Skin of body (tissue), 2 donors: ENCODE data around the gene PRB2. TPM values are rescaled to one million over a fixed set of nuclear protein-coding genes. Genes with fewer than 3 reads are reported as not detected.
"Not testable (repeated sequence)": the region's sequence is repeated elsewhere in the genome, so short reads cannot be mapped to it uniquely, and the experiment has no call there.

Experiments used
- DNase-seq: peaks from one replicate; lab custom pipeline; 2025; lab: John Stamatoyannopoulos, UW
- total RNA-seq: library from RNA; depleted of rRNA; stranded (reverse); fragments of >200 nt; gene quantifications from one replicate; pipeline ENCODE4 v1.2.3, GENCODE V29; 2014

PRB2 gene
- total RNA-seq = 0.20 TPM

GRCh38 chr12:11395467-11395866, at the start of gene PRB2:
PRB2 (minus strand) TSS chr12:11395567; CDS start chr12:11395529, 38 bp downstream.
- not testable (repeated sequence) for DNase-seq

- no peak for DNase-seq
These were observed 42.6 kb upstream of the PRB2 start for GRCh38 chr12:11437966-11438365.

- no peak for DNase-seq
These were observed 38.3 kb upstream of the PRB2 start for GRCh38 chr12:11433664-11434063.

GRCh38 chr12:11431486-11431885, 36.1 kb upstream of the PRB2 start:
- DNase-seq = no peak

GRCh38 chr12:11427341-11427740, 32.0 kb upstream of the PRB2 start:
- no peak for DNase-seq

- DNase-seq = no peak
These were observed 17.4 kb upstream of the PRB2 start for GRCh38 chr12:11412731-11413130.

GRCh38 chr12:11408096-11408495, 12.7 kb upstream of the PRB2 start:
- DNase-seq = no peak

GRCh38 chr12:11397366-11397765, 2.0 kb upstream of the PRB2 start:
- no peak for DNase-seq

- DNase-seq = not testable (repeated sequence)
These were observed 3.9 kb downstream of the PRB2 start for GRCh38 chr12:11391456-11391855.

GRCh38 chr12:11377420-11377819, 17.9 kb downstream of the PRB2 start:
- DNase-seq = not testable (repeated sequence)

- no peak for DNase-seq
These were observed 34.2 kb downstream of the PRB2 start for GRCh38 chr12:11361151-11361550.

GRCh38 chr12:11360205-11360883, 35.0 kb downstream of the PRB2 start:
- not testable (repeated sequence) for DNase-seq

GRCh38 chr12:11351736-11352135, 43.6 kb downstream of the PRB2 start:
- DNase-seq = not testable (repeated sequence)

- DNase-seq = no peak
These were observed 46.9 kb downstream of the PRB2 start for GRCh38 chr12:11348439-11348838.

GRCh38 chr12:11347810-11348209, 47.6 kb downstream of the PRB2 start:
- no peak for DNase-seq

GRCh38 chr12:11344500-11344899, 50.9 kb downstream of the PRB2 start:
- no peak for DNase-seq

Other genes starting within 250 kb of the PRB2 start
- 4.1 TPM for gene SMIM10L1, start 224.4 kb downstream of the PRB2 start, total RNA-seq
- gene TAS2R42, start 208.6 kb downstream of the PRB2 start, total RNA-seq = not detected
- gene PRB3, start 125.9 kb downstream of the PRB2 start, total RNA-seq = not detected
- not detected for gene PRB4, start 85.1 kb downstream of the PRB2 start, total RNA-seq